Measurements from ENCODE around the gene TAF11L4.
"Not testable (repeated sequence)": the region's sequence is repeated elsewhere in the genome, so short reads cannot be mapped to it uniquely, and the experiment has no call there.

The TAF11L4 gene

GRCh38 chr5:17492770-17493169 is 28.8 kb upstream of the TAF11L4 start:
- TF ChIP-seq CTCF (IDR thresholded peaks at IDR 0.05; ENCODE audit: control extremely low read depth, extremely low read depth, low read depth, missing control alignments): no peak
- ChIA-PET CTCF (no interaction called here), POLR2A (no interaction called here)
- no peak for DNase-seq (ENCODE audit: extremely low spot score)

GRCh38 chr5:17497446-17497845 is 24.2 kb upstream of the TAF11L4 start:
- ChIA-PET CTCF (interaction anchor here (1.0 kb wide), 1 partner anchor 16 kb away, joined by 3 read pairs; no protein-coding TSS in a partner anchor), POLR2A (no interaction called here)
- TF ChIP-seq CTCF (IDR thresholded peaks at IDR 0.05; ENCODE audit: control extremely low read depth, extremely low read depth, low read depth, missing control alignments): no peak
- DNase-seq (ENCODE audit: extremely low spot score): no peak

- DNase-seq (ENCODE audit: extremely low spot score); CTCF ChIA-PET: not testable (repeated sequence)
Observed at GRCh38 chr5:17497931-17498330, 23.7 kb upstream of the TAF11L4 start, which contains the start of gene TAF11L2. Gene TAF11L2, plus strand, starts transcription at chr5:17498231.

GRCh38 chr5:17511775-17512325 is 9.8 kb upstream of the TAF11L4 start:
- DNase-seq (ENCODE audit: extremely low spot score): no peak
- ChIA-PET POLR2A (no interaction called here), CTCF (no interaction called here)
- TF ChIP-seq CTCF (IDR thresholded peaks at IDR 0.05; ENCODE audit: control extremely low read depth, extremely low read depth, low read depth, missing control alignments): no peak

More at GRCh38 chr5:17497931-17498330, 23.7 kb upstream of the TAF11L4 start, which contains the start of gene TAF11L2:
- POLR2A ChIA-PET: not testable (repeated sequence)

GRCh38 chr5:17517526-17517925 is 4.1 kb upstream of the TAF11L4 start:
- CTCF ChIA-PET; POLR2A ChIA-PET; DNase-seq (ENCODE audit: extremely low spot score): not testable (repeated sequence)

- DNase-seq (ENCODE audit: extremely low spot score); POLR2A ChIA-PET: not testable (repeated sequence)
Observed at GRCh38 chr5:17518067-17518466, 3.5 kb upstream of the TAF11L4 start, which contains the start of gene TAF11L3. Gene TAF11L3, plus strand, starts transcription at chr5:17518367.

GRCh38 chr5:17519508-17519907 is 2.1 kb upstream of the TAF11L4 start:
- POLR2A ChIA-PET; CTCF ChIA-PET; DNase-seq (ENCODE audit: extremely low spot score): not testable (repeated sequence)

More at GRCh38 chr5:17518067-17518466, 3.5 kb upstream of the TAF11L4 start, which contains the start of gene TAF11L3:
- CTCF ChIA-PET: not testable (repeated sequence)

- DNase-seq (ENCODE audit: extremely low spot score); POLR2A ChIA-PET; CTCF ChIA-PET: not testable (repeated sequence)
Observed at GRCh38 chr5:17524935-17525334, 3.3 kb downstream of the TAF11L4 start, which contains the start of gene TAF11L5. Gene TAF11L5, plus strand, starts transcription at chr5:17525235.

- DNase-seq (ENCODE audit: extremely low spot score); CTCF ChIA-PET; POLR2A ChIA-PET: not testable (repeated sequence)
Observed at GRCh38 chr5:17526504-17526903, 4.9 kb downstream of the TAF11L4 start.

- POLR2A ChIA-PET; DNase-seq (ENCODE audit: extremely low spot score); CTCF ChIA-PET: not testable (repeated sequence)
Observed at GRCh38 chr5:17528369-17528768, 6.8 kb downstream of the TAF11L4 start, which contains the start of gene TAF11L6. Gene TAF11L6, plus strand, starts transcription at chr5:17528669.

Measured in GM10248 (cell line).